Right renal pelvis (tissue), 4 donors: Measurements from ENCODE around the gene SCTR. TPM values are rescaled to one million over a fixed set of nuclear protein-coding genes. Genes with fewer than 3 reads are reported as not detected.

Experiments used
- DNase-seq, 4 donors: peaks; one replicate each; pipeline ENCODE4 v3.0.0-alpha.2; 2013; ENCODE audit warnings: low read depth in 4 of 4, low spot score in 3 of 4, missing footprints in 1 of 4
- polyA plus RNA-seq, 4 donors: library from polyadenylated mRNA; unstranded; fragments of 120-200 nt; gene quantifications; one replicate each; pipeline ENCODE4 v1.2.1, GENCODE V29; 2013; ENCODE audit not compliant: insufficient read length in 4 of 4

SCTR gene
- polyA plus RNA-seq, 4 donors, result 7.9 to 11.5 (median 9.3) TPM

DNA sequence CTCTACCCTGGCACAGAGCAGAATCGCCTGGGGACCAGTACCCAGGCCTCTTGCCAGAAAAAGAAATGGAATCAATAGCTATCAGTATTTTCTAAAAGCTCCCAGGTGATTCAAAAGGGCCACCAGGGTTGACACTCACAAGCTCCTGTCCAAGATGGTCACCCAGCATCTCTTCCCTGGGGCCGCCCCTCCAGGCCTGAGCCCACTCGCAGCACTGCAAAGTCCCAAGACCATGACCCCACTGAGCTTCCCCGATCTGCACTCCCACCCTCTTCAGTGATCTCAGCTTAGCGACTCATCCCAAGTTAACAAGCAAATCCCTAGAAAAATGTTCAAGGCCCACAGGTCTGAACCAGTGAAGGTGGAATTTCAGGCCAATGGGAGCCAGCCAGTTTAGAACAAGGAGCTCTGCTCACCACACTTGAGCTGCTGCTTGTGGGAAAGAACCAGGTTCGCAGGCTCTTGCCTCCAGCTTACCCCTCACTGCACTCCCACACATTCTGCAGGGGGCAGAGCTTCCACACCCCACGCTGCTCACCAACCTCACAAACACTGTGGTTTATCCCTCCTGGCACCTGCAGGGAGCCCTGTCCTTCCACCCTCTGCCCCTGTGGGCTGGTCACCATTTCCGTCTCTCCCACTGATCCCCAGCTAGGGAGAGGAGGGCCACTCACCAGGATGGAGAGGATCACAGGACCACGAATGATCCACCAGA is 72.8 kb downstream of the SCTR start:
- DNase-seq, result no peak

DNA sequence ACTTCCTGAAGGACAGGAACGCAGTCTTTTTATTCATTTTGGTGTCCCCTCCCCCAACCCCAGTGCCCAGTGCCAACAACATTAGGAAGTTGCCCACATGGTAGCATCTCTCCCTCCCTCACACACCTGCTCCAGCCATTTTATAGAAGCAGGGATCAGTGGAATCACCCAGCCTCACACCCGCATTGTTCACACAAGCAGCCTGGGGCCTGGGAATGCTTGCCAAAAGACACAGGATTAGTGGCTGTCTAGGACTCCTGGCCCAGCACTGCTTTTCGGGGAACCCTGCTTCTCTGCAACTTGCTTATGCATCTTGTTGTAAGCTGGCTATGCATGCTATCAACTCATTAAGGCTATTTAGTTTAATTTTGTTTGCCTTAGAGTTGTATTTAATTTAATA is 74.8 kb downstream of the SCTR start:
- no peak for DNase-seq

DNA sequence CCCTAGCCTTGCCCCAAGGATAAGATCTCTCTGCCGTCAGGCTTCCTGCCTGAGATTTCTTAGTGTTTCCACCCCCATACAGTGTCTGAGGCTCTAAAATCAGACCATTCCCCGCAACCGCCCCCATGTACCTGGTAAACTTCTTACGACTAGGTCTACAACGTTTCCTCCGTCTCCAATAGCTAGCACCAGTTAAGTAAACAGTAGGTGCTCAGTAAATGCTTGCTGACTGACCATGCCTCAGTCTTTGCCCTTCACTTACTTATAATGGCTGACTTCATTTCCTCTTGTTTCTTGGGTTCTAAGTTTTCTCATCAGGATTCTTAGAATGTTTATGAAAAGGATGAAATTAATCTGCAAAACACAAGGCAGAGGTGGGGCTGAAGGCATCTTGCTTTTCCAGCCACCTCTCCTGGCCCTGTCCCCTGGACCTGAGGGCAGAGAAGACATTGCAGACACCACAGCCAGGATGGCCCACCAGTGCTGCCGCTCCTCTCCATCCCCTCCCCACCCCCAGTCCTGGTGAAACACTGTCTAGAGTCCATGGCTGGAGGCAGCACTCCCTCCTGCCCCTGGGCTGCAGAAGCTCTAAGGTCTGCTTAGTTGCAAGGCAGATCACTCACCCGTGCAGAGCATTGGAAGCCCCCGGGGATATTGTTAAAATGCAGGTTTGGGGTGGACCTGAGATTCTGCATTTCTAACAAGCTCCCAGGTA is 75.7 kb downstream of the SCTR start:
- no peak for DNase-seq

DNA sequence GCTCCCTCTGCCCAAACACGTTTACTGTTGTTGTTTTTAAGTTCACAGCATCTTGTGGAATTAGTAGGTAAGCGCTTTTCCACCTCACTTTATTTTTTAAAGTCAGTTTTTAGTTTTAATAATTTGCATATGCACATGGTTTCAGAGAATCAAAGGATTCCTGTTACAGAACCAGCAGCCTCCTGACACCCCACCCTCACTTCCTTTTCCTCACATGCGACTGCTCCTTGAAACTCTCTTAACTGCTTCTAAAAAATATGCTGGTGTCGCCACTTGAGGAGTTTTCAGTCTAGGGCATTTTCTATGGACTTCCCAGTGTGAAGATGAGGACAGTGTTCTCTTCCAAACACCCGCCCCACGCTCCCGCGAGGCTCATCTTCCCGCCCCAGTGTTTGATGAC is 78.2 kb downstream of the SCTR start:
- DNase-seq, result no peak

DNA sequence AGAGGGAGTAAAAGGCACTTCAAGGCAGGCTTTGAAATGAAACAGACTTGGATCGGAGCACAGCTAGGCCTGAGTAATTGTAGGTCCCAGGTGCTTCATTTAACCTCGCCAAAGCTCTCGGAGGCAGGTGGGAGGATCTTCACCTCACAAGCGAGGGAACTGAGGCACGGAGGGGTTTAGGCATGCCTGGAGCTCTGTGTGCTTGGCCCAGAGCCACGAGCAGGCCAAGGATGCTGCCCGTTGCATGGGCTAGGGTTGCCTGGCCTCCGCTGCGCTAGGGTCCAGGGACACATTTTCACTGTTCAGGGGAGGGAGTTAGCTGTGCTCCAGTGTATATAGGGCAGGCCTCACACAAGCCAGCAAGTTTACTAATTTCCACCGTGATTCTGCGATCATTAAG is 81.4 kb downstream of the SCTR start:
- DNase-seq, result no peak

DNA sequence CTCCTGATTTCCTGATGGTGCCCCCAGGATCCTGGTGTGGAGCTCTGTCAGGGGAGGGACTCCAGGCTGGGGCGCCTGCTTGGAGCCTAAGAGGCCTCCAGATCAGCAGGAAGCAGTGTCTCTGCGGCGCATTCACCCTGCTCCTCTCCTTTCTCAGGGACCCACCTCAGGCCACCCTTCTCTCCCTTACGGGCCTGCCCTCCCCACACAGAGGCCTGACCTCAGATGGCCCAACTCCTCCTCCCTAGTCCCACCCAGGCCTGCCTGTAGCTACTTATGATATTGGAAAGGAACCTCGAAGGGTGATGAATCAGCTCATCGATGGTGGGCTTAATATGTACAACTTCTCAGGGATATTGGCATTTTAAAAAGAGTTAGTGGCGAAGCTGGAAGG is 82.1 kb downstream of the SCTR start:
- DNase-seq, result no peak

DNA sequence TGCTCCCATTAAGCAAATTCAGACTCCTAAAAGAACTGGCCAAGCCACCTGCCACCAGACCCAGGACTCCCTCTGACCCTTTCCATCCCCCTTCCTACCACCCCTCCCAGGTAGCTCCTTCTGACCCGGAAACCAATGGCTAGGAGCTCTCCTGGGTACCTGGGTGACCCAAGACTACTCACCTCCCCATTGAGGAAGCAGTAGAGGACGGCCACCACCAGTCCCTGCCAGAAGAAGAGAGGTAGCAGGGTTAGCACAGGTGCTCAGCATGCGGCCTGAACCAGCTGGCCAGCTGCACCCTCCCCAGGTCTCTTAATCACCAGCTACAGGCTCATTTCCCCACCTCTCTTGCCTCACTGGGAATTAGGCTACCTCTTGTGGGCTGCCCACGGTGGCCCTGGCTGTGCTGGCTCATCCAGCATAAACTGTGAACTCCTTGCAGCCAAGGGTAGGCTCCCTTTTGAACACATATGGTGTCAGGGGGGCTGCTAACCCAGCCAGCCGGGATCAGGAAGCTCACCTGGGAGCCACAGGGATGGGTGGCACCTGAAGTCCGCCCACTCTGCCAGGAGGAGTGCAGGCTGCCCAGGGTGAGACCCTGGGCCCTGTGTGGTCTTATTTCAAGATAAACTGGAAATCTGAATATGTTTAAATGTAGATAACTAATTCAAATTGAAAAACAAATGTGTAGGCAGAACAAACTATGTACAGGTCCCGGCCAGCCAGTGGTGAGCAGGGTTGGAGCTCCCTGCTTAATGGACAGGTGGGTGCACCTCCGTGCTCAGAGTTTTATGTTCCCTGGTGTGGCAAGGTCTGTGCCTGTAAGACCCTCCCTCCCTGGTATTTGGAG is 82.7 kb downstream of the SCTR start:
- no peak for DNase-seq

DNA sequence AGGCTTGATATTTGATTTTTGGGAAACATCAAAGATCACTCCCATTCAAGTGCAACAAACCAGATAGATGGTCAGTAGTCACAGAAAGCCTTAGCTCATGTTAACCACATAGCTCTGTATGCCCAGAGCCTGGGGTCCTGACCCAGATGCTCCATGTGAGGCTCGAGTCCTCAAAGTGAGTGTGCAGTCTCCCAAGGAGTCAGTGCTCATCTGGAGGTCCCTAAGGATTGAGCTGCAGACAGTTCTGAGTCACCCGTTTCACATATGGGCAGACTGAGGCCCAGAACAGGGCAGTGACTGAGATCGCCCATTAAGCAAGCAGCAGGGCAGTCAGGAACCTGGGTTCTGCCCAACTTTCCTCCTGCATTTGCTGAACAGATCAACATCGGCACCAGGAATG is 83.4 kb downstream of the SCTR start:
- no peak for DNase-seq

DNA sequence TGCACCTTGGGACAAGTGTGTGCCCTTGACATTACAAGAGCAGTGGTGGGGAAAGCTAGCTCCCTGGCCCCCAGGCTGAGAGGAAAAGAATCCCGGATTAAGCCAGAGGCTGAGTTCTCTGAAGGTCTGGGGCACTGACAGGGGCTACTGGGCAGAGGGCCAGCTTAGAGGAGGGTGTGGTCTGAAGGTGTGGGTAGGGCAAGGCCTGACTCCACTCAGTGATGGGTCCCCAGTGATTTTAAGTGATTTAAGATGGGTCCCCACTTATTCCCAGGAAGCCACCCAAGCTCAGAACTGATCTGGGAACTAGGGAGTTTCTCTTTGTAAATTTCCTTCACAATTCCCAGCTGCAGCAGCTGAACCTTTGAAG is 83.8 kb downstream of the SCTR start:
- DNase-seq, result no peak

DNA sequence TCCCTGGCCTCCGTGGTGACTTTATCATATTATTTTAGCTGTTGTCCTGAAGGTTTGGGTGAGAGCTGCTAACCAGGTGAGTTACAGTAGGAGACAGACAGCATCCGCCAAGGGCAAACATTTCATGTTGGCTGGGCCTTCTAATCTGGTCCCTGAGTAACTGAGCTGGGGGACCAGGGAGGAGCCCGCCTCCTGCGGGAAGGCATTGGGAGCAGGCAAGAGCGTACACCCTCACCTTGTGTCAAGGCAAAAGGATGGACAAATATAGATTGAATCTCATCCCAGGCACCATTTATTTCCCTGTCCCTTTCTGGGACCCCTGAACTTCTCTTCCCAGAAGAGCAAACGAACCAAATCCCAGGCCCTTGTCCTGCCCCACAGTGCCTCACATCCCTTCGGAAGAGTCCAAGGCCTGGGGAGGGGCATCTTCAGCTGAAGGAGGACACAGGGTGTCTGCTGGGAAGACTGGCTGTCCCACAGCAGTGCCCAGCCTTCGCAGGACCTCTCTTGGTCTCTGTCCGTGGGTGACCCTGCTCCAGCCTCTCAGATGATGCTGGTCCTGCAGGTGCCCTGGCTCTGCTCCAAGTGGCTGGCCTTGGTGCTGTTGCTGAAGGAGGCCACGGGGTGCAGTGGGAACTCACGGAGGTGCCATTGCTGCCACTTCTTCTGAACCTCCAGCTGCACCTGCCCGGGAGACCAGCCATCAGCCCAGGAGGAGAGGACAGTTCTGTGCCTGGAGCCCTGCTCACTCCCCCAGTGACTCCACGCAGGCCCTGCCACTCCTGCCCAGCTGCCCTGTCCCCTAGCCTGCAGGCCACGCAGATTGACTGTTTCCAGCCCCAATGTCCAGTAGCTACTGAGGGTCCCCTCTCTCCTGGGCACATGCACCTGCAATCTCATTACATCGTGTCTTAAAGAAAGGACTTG is 84.4 kb downstream of the SCTR start:
- no peak for DNase-seq

DNA sequence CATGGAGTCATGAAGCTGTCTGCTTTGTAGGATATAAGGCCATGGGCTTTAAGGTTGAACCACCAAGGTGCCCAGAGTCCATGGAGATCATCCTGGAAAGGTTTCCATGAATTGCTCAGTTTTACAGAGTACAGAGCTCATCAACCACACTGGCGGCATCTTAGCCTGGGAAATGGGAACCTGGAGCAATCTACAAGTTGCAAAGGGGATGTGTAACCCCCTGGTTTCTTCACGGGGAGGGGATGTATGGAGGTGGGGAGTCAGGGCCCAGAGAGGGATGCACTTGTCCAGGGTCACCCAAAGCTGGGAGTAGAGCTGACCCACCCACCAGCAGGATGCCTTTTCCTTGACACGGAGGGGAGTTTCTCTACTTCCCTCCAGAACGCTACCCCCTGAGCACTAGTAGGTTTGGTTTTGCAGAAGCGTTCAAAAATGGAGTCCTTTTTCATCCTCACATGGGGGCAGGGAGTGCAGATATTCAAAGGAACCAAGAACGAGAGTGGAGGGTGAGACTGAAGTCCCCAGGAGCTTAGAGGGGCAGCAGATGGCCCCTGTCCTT is 85.5 kb downstream of the SCTR start:
- no peak for DNase-seq

DNA sequence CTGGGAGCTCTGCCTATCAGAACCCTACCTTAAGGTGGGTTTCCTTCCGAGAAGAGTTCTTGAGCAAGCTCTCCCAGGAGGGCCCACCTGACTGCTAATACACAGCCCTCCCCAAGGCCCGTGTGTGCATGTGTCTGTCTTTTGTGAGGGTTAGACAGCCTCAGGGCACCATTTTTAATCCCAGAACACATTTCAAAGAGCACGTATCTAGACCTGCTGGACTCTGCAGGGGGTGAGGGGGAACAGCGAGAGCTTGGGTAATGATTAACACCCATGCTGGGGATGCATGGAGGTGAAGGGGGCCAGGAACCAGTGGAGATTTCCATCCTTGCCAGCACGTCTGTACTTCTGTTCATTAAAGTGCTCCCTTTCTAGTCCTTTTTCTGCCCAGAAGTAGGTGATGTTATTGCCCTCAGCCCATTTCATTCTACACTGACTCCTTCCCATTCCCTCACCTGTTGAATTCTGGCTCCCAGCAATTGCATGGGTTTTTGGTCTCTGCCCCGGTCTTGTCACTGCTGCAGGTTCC is 86.1 kb downstream of the SCTR start:
- DNase-seq, result no peak

DNA sequence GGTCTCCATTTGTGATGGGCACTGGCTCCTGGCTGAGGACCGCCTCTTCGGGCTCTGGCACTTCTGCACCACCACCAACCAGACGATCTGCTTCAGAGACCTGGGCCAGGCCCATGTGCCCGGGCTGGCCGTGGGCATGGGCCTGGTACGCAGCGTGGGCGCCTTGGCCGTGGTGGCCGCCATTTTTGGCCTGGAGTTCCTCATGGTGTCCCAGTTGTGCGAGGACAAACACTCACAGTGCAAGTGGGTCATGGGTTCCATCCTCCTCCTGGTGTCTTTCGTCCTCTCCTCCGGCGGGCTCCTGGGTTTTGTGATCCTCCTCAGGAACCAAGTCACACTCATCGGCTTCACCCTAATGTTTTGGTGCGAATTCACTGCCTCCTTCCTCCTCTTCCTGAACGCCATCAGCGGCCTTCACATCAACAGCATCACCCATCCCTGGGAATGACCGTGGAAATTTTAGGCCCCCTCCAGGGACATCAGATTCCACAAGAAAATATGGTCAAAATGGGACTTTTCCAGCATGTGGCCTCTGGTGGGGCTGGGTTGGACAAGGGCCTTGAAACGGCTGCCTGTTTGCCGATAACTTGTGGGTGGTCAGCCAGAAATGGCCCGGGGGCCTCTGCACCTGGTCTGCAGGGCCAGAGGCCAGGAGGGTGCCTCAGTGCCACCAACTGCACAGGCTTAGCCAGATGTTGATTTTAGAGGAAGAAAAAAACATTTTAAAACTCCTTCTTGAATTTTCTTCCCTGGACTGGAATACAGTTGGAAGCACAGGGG is 87.1 kb downstream of the SCTR start:
- DNase-seq, result no peak

DNA sequence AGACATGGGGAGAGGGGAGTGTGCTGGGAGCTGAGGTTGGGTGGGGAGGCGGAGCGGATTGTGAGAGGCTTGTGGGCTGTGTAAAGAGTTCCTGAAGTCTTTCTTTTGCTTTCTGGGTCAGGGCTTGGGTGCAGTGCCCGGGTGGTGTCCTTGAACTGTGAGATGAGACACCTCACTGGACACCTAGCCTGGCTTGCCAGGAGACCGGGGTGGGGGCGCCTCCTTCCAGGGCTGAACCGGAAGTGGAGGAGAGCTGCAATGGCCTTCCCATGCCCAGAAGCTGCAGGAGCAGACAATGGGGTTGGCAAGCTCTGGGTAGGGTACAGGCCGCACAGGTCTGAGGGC is 88.4 kb downstream of the SCTR start:
- DNase-seq, result no peak

DNA sequence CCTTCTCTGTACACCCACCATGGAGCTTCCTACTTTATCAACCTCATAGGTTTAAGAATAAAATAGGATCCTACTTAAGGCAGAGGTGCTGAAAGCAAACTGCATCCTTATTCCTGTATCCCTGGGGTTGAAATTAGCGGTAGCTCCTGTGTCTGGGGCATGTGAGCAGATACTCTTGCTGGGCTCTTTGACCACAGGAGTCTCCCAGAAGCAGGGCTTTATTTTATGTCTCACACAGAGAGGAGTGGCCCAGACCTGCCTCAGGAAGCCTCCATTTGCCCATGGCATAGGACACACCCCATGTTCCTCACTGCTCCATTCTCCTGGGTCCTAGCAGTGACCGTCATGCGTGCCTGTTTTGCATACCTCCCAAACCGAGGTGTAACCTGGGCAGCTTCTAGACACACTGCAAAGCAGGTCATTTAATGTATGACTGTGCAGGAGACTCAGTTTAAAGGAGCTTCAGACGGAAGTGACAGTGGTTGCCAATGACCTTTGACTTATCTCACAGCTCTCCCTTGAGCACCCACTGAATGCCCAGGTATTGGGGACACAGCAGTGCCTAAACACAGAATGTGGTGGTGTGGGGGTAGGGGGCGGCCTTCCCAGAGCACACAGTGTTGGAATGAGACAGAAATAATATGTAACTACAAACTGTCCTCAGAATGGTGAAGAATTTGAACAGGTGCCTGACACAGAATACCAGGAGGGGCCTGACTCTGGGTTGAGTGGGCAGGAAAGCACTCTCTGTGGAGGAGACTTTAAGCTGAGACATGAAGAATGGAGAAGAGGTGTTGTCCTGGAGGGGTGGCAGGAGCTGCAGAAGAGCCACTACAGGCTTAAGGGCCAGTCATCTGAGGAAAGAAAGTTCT is 89.0 kb downstream of the SCTR start:
- DNase-seq, result no peak

DNA sequence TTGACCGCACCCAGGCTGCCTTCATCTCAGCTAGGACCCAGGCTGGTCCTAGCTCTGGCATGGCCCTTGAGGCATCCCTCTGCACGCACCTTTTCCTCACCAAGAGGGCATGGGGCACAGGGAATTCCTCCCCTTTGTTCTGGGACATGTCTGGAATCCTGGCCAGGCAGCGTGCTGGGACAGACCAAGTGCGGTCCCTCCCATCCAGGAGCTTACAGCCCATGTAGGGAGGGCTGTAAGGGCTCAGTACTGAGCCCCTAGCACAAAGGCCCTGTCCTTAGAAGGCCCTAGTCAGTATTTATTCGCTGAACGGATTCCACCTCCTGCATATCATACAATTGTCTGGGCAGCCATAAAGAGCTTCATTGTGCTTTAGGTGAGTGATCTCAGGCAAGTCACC is 89.6 kb downstream of the SCTR start:
- no peak for DNase-seq

DNA sequence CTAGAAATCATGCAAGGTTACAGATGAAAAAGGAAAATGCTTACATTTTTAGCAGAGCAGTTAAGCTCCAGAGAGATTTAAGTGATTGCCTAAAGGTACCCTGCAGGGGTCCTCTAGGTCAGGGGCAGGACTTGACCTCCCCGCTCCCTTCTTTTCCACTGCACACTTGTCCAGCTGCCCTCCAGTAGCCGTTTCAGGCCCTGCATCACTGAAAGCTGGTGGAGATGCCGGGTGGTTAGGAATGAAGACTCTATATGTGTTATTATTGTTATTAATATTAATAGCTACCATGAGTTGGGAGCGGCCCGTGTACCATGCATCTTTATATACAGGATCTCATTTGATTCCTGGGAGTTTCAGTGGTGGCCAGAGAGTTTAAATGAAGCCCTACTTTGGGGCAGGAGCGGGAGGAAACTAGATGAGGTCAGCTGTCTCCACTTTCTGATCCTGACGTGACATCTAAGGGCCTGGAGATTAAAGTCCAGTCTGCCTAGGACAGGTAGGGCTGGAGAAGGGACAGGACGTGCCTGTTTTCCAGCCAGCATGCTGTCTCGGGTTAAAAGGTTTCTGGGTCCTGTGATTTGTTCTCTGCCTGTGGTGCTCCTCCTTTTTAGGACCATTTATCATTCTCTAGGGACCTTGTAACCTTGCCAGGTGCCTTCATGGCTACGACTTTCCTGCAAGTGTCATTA is 90.5 kb downstream of the SCTR start:
- DNase-seq, result no peak
